HG03457 (cell line): ENCODE results near the gene CD81.

Source experiments
- ATAC-seq: cut with Tn5 transposase; IDR thresholded peaks from one replicate; pipeline ENCODE4 v1.9.1; 2021; ENCODE audit warnings: moderate number of reproducible peaks; ENCODE audit not compliant: unreplicated experiment

CD81 gene

GRCh38 chr11:2388431-2389376, 11.6 kb downstream of the CD81 start:
- ATAC-seq = no peak

GRCh38 chr11:2389377-2390026, 12.4 kb downstream of the CD81 start:
- ATAC-seq = no peak

DNA sequence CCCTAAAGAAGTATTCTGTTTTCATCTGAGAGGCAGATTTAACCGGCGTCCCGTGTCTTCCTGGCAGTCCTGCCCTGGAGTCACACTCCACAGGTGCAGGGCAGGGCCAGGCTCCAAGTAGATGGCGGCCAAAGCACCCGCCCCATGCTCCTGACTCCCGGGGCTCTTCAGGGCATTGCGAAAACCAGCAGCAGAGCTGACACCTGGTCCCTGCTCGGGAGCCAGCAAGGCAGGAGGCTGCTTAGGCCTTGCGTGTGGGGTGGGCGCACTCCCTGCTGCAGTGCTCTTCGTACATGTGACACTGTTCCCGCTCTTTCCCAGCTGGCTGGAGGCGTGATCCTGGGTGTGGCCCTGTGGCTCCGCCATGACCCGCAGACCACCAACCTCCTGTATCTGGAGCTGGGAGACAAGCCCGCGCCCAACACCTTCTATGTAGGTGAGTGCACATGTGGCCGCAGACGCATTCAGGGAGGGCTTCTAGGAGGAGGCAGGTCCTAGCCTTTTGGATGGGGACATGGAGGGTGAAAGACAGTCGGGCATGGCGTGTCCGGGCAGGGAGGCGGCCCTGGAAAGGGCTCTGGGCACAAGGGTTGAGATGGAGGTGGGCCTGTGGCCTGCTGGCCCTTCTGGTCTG, 13.1 kb downstream of the CD81 start:
- no peak for ATAC-seq

DNA sequence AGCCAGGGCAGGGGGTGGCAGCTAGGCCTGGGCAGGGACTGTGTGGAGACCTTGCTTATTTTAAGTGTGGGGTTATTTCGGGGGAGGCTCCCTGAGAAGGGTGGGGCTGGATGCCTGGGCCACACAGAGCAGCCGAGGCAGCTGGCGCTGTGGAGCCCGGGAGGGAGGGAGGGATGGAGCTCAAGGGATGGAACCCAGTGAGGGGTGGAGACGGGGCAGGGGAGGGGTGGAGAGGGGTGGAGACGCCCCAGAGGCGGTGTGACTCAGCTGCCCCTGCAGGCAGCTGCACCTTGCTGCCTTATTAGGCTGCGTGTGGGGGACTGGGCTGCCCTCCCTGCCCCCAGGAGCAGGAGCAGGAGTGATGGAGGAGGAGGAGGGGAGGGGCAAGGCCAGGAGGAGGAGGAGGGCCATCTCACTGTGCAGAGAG, 13.6 kb downstream of the CD81 start:
- no peak for ATAC-seq

GRCh38 chr11:2391181-2391975, 14.3 kb downstream of the CD81 start:
- no peak for ATAC-seq

DNA sequence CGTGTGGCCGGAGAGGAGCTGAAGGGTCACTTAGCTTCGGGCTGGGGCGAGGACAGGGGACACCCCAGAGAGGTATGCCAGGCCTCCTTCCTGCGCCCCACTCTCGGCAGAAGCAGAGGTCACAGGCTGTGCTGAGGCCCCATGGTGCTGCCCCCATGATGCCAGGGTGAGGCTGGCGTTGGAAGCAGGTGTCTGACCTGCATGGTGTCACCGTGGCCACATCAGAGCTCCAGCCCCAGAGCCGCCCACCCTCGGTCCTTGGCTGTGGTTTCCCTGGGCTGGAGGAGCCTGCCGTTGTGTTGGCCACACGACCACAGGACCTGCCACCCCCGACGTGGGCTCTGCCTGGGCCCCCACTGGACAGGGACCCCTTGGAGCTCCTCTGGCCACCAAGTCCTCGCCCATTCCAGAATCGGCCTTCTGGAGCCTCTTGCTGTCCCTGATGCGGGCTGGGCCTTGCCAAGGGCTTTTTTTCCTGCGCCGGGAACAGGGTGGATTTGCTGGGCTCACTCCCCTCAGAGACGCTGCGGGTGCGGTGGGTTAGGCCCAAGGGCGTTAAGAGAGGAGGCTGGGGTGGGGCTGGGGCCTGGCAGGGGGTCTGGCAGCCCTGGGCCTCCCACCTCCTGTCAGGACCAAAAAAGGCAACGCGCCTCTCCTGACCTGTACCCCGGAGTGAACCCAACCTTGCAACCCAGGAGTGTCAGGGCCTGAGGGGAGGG, 15.3 kb downstream of the CD81 start:
- ATAC-seq = no peak

DNA sequence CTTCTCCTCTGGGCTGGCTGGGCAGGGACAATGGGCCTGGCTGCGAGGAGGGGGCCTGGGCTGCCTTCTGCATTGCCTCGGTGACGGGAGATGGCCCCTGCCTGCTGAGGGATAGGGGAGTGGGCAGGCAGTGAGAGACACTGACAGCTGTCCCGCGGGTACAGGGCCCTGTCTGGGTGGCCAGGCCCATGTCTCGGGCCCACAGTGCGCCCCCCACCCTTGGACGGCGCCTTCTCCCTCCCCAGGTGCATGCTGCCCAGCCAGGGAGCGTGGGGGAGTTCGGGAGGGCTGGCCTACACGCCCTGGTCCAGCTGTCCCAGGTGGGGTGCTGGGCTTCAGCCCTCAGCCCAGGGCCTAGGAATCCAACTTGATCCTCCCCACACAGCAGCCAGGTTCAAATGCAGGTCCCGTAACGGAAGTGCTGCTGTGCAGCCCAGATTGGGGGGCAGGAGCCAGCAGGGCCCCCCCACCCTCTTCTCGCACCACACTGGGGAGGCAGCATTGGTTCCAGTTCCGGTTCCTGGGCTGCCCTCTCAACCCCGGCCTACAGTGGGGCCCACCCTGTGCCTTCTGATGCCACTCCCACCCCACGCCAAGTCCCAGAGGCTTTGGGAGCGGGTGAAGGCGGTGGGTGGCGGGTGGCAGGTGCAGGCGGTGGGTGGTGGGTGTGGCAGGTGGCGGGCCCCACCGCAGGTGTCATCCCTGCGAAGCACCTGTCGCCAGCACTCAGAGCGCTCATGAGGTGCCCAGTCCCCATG, 16.2 kb downstream of the CD81 start:
- ATAC-seq = no peak

DNA sequence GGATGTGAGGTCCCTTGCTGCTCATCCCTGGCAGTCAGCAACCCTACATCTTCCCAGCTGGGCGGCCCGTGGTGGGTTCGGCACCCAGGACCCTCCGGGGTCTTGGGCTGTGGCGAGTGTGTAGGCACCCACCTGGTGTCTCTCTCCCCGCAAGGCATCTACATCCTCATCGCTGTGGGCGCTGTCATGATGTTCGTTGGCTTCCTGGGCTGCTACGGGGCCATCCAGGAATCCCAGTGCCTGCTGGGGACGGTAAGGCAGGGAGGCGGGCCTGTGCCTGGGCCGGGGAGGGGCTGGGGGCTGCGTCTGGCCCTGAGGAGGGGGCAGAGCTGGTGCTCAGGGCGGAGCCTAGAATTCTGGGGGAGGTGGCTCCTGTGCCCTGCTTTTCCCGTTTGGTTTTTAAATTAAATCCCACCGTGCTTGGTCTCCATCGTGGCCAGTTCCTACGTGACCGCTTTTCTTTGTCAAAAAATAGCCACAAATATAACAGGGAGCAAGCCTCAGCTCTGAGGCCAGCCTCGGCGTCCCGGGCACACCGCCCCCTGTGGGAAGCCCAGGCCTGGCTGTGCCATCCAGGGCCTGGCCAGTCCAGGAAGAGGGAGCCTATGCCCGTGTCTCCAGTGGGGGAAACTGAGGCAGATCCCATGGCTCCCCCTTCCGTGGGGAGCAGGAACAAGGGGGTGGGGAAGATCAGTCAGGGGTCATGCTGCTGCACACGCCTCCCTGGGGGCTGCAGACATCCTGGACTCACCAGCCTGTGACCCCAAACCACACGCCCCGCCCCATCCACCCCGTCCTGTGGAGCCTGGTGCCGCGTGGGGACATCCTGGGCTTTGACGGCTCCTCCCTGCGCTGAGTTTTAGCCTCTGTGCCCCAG, 17.1 kb downstream of the CD81 start:
- no peak for ATAC-seq

- no peak for ATAC-seq
Observed at GRCh38 chr11:2394818-2395105, 17.7 kb downstream of the CD81 start.

DNA sequence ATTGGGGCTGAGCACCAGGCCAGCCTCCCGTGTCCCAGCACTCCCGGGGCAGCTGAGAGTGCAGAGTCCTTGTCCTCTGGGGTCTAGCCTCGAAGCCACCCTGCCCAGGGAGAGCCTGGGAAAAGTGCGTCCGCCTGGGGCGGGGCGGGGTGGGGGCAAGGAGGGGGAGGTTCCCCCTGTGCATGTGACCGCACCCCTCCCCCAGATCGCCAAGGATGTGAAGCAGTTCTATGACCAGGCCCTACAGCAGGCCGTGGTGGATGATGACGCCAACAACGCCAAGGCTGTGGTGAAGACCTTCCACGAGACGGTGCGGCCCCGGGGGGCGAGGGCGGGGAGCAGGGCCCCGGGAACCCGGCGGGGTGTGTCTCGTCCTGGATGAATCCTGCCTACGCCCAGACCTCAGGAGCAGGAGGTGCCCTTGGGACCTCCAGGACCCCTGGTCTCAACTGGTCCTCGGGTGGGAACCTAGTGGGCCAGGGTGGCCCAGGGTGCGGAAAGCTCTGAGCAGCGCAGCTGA, 18.2 kb downstream of the CD81 start:
- ATAC-seq = no peak

GRCh38 chr11:2395856-2396255, 18.7 kb downstream of the CD81 start:
- ATAC-seq = no peak

GRCh38 chr11:2396471-2396870, 19.4 kb downstream of the CD81 start:
- no peak for ATAC-seq

DNA sequence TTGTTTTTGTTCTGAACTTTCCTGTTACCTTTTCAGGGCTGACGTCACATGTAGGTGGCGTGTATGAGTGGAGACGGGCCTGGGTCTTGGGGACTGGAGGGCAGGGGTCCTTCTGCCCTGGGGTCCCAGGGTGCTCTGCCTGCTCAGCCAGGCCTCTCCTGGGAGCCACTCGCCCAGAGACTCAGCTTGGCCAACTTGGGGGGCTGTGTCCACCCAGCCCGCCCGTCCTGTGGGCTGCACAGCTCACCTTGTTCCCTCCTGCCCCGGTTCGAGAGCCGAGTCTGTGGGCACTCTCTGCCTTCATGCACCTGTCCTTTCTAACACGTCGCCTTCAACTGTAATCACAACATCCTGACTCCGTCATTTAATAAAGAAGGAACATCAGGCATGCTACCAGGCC, 19.9 kb downstream of the CD81 start:
- no peak for ATAC-seq

GRCh38 chr11:2398664-2399355, 21.7 kb downstream of the CD81 start:
- no peak for ATAC-seq

GRCh38 chr11:2399488-2400068, 22.5 kb downstream of the CD81 start:
- peak; percentile 5 for ATAC-seq

- ATAC-seq = peak; percentile 67
Observed at GRCh38 chr11:2400069-2400761, 23.1 kb downstream of the CD81 start, which contains the start of gene TSSC4. Gene TSSC4 (plus strand): TSS chr11:2400750. CDS start chr11:2402634, 1,884 bp downstream.
